ENCODE data around the gene MCIDAS. TPM values are rescaled to one million over a fixed set of nuclear protein-coding genes. Genes with fewer than 3 reads are reported as not detected.

Gene MCIDAS
- total and polyA plus RNA-seq, 2 of the 8 experiments (the other 6 are each of a cell fraction or from before 2014, with no cell fraction given) = 0.15 TPM; not detected in 1

- Histone ChIP-seq H3K18ac (ENCODE audit: extremely low read depth, low read length) (no peak overlapping the region), H3K27me3 (replicated peaks in 1 of 4; ENCODE audit: control insufficient read depth in 3 of 4, extremely low read depth in 1 of 4, insufficient read depth in 3 of 4, low read length in 3 of 4) (peaks cover 0 to 1% (median 0%) of the 10 kb centered on the region in 4 experiments; a peak in 1 of 7 replicates), H2BK15ac (ENCODE audit: low read length) (no peak overlapping the region), H3K27ac (ENCODE audit: low read depth, low read length) (no peak overlapping the region), H4K5ac (ENCODE audit: insufficient read length, low read depth, low read length) (no peak overlapping the region), H4K91ac (replicated peaks; ENCODE audit: insufficient read length, low read length) (no peak overlapping the region), H2BK20ac (ENCODE audit: low read length) (no peak overlapping the region), H2BK12ac (ENCODE audit: low read depth, low read length) (no peak overlapping the region), H4K8ac (ENCODE audit: extremely low read depth, insufficient read depth, low read length) (no peak overlapping the region), H3K23ac (ENCODE audit: insufficient read length) (no peak overlapping the region), H3K56ac (replicated peaks; ENCODE audit: insufficient read length, low read depth, low read length) (no peak overlapping the region), H3K4ac (replicated peaks; ENCODE audit: insufficient read length, low read depth, low read length) (no peak overlapping the region), H3K23me2 (ENCODE audit: low read depth, low read length) (no peaks in the 10 kb centered on the region), H2AFZ (ENCODE audit: low read length) (no peak overlapping the region), H3K9ac (replicated peaks in 1 of 4; ENCODE audit: extremely low read depth in 1 of 4, low read depth in 3 of 4, low read length in 3 of 4) (no peak overlapping the region), H3K36me3 (ENCODE audit: control insufficient read depth in 2 of 4, insufficient read depth in 4 of 4, low read length in 3 of 4) (peaks cover 0 to 57% (median 17%) of the 10 kb centered on the region in 4 experiments; a peak in 5 of 8 replicates), H2BK5ac (ENCODE audit: low read depth, low read length) (no peak overlapping the region), H3K79me2 (ENCODE audit: control insufficient read depth in 1 of 2, insufficient read depth in 2 of 2, low read length in 2 of 2) (no peaks in the 10 kb centered on the region), H3K4me2 (ENCODE audit: insufficient read depth in 1 of 2, low read depth in 2 of 2, low read length in 2 of 2) (no peak overlapping the region), H3K4me3 (ENCODE audit: extremely low read depth in 1 of 4, insufficient read depth in 2 of 4, low read depth in 3 of 4, low read length in 4 of 4) (no peak overlapping the region), H2AK5ac (ENCODE audit: low read depth, low read length) (no peak overlapping the region), H4K20me1 (replicated peaks in 1 of 2; ENCODE audit: control insufficient read depth in 1 of 2, insufficient read depth in 2 of 2, low read length in 2 of 2) (no peaks in the 10 kb centered on the region), H3K14ac (ENCODE audit: insufficient read length) (no peak overlapping the region), H3K9me3 (ENCODE audit: insufficient read depth in 2 of 2, low read depth in 1 of 2, low read length in 1 of 2) (no peaks in the 10 kb centered on the region), H3K79me1 (ENCODE audit: low read depth, low read length) (no peaks in the 10 kb centered on the region), H3K4me1 (replicated peaks in 1 of 4; ENCODE audit: control insufficient read depth in 3 of 4, insufficient read depth in 4 of 4, low read length in 3 of 4) (no peaks in the 10 kb centered on the region), H2BK120ac (replicated peaks; ENCODE audit: low read depth, low read length) (no peak overlapping the region)
- FAIRE-seq (no peak), DNase-seq (ENCODE audit: low read depth in 1 of 2, low spot score in 2 of 2) (no peak)
- 76% methylated on average over 1 of the region's 1 CpG; no CpG with 5 or more reads in 1 of the 2 experiments for WGBS, 2 experiments (ENCODE audit: extremely low coverage in 1 of 2, insufficient coverage in 1 of 2, insufficient read length in 1 of 2, insufficient replicate concordance in 2 of 2, low coverage in 1 of 2, low lambda C conversion rate in 2 of 2, missing lambda C conversion rate in 1 of 2)
- CTCF ChIA-PET (ENCODE audit: partially characterized antibody) = no interaction called here
- TF ChIP-seq GABPA (IDR thresholded peaks at IDR 0.05; ENCODE audit: borderline replicate concordance, insufficient read depth, low read length) (no peak), BRCA1 (IDR thresholded peaks at IDR 0.05; ENCODE audit: low read depth, low read length) (no peak), TEAD4 (IDR thresholded peaks at IDR 0.05; ENCODE audit: low read depth, low read length) (no peak), CHD2 (IDR thresholded peaks at IDR 0.05; ENCODE audit: low read length) (no peak), ZNF274 (IDR thresholded peaks at IDR 0.05; ENCODE audit: borderline replicate concordance, extremely low read depth, low read length) (no peak), NRF1 (IDR thresholded peaks at IDR 0.05; ENCODE audit: low read depth, low read length) (no peak)
- TF ChIP-seq, protein P1, sequence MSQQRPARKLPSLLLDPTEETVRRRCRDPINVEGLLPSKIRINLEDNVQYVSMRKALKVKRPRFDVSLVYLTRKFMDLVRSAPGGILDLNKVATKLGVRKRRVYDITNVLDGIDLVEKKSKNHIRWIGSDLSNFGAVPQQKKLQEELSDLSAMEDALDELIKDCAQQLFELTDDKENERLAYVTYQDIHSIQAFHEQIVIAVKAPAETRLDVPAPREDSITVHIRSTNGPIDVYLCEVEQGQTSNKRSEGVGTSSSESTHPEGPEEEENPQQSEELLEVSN (IDR thresholded peaks at IDR 0.05) = no peak
- POLR2A ChIA-PET (ENCODE audit: partially characterized antibody) = no interaction called here
Observed at GRCh38 chr5:55276771-55277170, 49.7 kb upstream of the MCIDAS start.

Measured in H1 (cell line).